WTC11 (cell line): ENCODE results near the gene SLC25A19.

Source experiments
- JUN ChIP-seq: sonication (generic); formaldehyde crosslinking; IDR thresholded peaks from 2 replicates; pipeline ENCODE4 v1.8.0; 2023; ENCODE audit warnings: mild to moderate bottlenecking, missing genetic modification reagents
- NFYB ChIP-seq: sonication (generic); formaldehyde crosslinking; conservative IDR thresholded peaks from 2 replicates; pipeline ENCODE4 v1.8.0; 2022; ENCODE audit warnings: low read depth, missing genetic modification reagents
- TF ChIP-seq, protein P1 (sequence below): fragments of 200-600 bp; IDR thresholded peaks from 2 replicates; pipeline ENCODE4 v1.8.0; 2022; ENCODE audit warnings: antibody characterized with exemption
- TF ChIP-seq, protein P2 (sequence below): sonication (generic); formaldehyde crosslinking; IDR thresholded peaks from 2 replicates; pipeline ENCODE4 v1.8.1; 2022; ENCODE audit warnings: mild to moderate bottlenecking, missing genetic modification reagents, moderate library complexity, borderline replicate concordance
- TF ChIP-seq, protein P3 (sequence below): sonication (generic); formaldehyde crosslinking; IDR thresholded peaks from 2 replicates; pipeline ENCODE4 v1.8.1; 2023; ENCODE audit warnings: mild to moderate bottlenecking, missing genetic modification reagents, moderate library complexity

DNA sequence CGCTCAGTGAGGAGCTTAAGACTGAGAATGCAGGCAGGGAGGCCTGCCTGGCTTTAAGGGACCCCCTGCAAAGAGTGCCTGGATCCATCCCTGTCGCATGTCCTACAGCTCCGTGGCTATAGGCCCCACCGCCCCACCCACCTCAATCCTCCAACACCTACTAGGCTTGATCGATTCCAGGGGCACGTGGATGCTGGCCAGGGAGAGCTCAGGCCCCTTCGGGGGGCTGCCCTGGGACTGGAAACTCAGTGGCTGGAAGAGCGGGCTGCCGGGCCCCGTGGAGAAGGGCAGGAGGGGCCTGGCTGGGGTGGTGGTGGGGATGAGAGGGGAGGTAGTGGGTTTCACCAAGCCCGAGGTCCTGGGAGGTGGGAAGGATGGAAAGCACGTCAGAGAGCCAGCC lies 50.0 kb downstream of the SLC25A19 start:
- TF ChIP-seq, protein P1, sequence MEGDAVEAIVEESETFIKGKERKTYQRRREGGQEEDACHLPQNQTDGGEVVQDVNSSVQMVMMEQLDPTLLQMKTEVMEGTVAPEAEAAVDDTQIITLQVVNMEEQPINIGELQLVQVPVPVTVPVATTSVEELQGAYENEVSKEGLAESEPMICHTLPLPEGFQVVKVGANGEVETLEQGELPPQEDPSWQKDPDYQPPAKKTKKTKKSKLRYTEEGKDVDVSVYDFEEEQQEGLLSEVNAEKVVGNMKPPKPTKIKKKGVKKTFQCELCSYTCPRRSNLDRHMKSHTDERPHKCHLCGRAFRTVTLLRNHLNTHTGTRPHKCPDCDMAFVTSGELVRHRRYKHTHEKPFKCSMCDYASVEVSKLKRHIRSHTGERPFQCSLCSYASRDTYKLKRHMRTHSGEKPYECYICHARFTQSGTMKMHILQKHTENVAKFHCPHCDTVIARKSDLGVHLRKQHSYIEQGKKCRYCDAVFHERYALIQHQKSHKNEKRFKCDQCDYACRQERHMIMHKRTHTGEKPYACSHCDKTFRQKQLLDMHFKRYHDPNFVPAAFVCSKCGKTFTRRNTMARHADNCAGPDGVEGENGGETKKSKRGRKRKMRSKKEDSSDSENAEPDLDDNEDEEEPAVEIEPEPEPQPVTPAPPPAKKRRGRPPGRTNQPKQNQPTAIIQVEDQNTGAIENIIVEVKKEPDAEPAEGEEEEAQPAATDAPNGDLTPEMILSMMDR = no peak
- TF ChIP-seq, protein P2, sequence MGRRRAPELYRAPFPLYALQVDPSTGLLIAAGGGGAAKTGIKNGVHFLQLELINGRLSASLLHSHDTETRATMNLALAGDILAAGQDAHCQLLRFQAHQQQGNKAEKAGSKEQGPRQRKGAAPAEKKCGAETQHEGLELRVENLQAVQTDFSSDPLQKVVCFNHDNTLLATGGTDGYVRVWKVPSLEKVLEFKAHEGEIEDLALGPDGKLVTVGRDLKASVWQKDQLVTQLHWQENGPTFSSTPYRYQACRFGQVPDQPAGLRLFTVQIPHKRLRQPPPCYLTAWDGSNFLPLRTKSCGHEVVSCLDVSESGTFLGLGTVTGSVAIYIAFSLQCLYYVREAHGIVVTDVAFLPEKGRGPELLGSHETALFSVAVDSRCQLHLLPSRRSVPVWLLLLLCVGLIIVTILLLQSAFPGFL = no peak
- TF ChIP-seq, protein P3, sequence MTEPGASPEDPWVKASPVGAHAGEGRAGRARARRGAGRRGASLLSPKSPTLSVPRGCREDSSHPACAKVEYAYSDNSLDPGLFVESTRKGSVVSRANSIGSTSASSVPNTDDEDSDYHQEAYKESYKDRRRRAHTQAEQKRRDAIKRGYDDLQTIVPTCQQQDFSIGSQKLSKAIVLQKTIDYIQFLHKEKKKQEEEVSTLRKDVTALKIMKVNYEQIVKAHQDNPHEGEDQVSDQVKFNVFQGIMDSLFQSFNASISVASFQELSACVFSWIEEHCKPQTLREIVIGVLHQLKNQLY (CRISPR knock-in tag) = no peak
- TF ChIP-seq JUN (CRISPR knock-in tag) (no peak), NFYB (CRISPR knock-in tag) (no peak)
